ENCODE measurements around the gene MEGF9. TPM values are rescaled to one million over a fixed set of nuclear protein-coding genes. Genes with fewer than 3 reads are reported as not detected.

Gene MEGF9
- total and polyA plus RNA-seq, 2 of the 13 experiments (the other 11 are each of a cell fraction or from before 2014, with no cell fraction given) = 3.1 to 3.3 TPM

DNA sequence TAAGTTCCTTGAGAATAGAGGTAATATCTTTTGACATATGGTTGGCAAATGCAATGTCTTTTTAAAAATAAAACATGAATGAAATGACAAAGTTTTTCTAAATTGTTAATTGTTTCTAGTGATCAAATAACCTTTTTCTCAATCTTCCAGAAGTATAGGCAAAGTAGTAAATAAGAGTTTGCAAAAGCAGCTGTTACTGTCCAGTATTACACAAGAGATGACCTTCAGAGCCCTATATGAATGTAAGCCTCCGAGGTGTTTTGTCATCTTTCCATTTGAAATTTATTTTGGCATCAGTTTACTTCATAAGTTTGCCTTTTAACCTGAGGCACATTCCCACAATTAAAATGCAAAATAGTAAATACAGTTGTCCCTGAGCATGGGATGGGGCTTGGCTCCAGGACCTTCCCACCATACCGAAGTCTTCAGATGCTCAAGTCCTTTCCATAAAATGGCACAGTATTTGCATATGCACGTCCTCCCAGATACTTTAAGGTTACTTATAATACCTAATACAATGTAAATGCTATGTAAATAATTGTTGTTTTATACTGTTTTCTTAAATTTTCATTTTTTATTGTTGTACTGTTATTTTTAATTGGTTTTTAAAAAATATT lies 65.6 kb downstream of the MEGF9 start:
- FAIRE-seq = no peak
- H3K4me1 ChIP-seq (ENCODE audit: insufficient read depth, low read length) = peaks cover 64% of the 10 kb centered on the region

GRCh38 chr9:120646948-120647347 lies 67.3 kb downstream of the MEGF9 start:
- intact Hi-C loops (cut with micrococcal nuclease; ENCODE audit: unreplicated experiment) = no loop called here
- H3K79me2 ChIP-seq (ENCODE audit: insufficient read depth, low read length) = no peaks in the 10 kb centered on the region
- peak; percentile 54; the same call in 2 of the 3 replicates for ATAC-seq
- TF ChIP-seq RAD51 (IDR thresholded peaks at IDR 0.05; ENCODE audit: borderline replicate concordance) = no peak
- TF ChIP-seq SMAD3 (CRISPR knock-in tag; IDR thresholded peaks at IDR 0.05) = no peak
- no peak for TF ChIP-seq ZNF589 (CRISPR knock-in tag; conservative IDR thresholded peaks at IDR 0.05)
- TF ChIP-seq PAXIP1 (CRISPR knock-in tag; conservative IDR thresholded peaks at IDR 0.05) = peak; percentile 28; the same call in 1 of the 2 replicates
- TF ChIP-seq ZKSCAN8 (CRISPR knock-in tag; IDR thresholded peaks at IDR 0.05; ENCODE audit: borderline replicate concordance) = no peak
- TF ChIP-seq, protein P1, sequence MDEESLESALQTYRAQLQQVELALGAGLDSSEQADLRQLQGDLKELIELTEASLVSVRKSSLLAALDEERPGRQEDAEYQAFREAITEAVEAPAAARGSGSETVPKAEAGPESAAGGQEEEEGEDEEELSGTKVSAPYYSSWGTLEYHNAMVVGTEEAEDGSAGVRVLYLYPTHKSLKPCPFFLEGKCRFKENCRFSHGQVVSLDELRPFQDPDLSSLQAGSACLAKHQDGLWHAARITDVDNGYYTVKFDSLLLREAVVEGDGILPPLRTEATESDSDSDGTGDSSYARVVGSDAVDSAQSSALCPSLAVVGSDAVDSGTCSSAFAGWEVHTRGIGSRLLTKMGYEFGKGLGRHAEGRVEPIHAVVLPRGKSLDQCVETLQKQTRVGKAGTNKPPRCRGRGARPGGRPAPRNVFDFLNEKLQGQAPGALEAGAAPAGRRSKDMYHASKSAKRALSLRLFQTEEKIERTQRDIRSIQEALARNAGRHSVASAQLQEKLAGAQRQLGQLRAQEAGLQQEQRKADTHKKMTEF (CRISPR knock-in tag; IDR thresholded peaks at IDR 0.05) = no peak

More for the DNA sequence above, 65.6 kb downstream of the MEGF9 start:
- in situ Hi-C loops (cut with HindIII; ENCODE audit: extremely low pct_ligation_motif_present, low pct_unique_long_range_greater_than_20kb) (no loop called here), intact Hi-C loops (cut with micrococcal nuclease; ENCODE audit: unreplicated experiment) (no loop called here)
- no peak overlapping the region for H3K27ac ChIP-seq (ENCODE audit: extremely low read length, insufficient read depth, low read length)
- POLR2A ChIA-PET = no interaction called here
- TF ChIP-seq RBAK (CRISPR knock-in tag; IDR thresholded peaks at IDR 0.05) = no peak
- no peak for TF ChIP-seq ZNF263 (CRISPR knock-in tag; IDR thresholded peaks at IDR 0.05)
- peak; percentile 52; the same call in 1 of the 2 replicates for TF ChIP-seq ZNF7 (CRISPR knock-in tag; IDR thresholded peaks at IDR 0.05)
- TF ChIP-seq SP5 (CRISPR knock-in tag; IDR thresholded peaks at IDR 0.05; ENCODE audit: borderline replicate concordance, low read depth) = no peak
- TF ChIP-seq, protein P2, sequence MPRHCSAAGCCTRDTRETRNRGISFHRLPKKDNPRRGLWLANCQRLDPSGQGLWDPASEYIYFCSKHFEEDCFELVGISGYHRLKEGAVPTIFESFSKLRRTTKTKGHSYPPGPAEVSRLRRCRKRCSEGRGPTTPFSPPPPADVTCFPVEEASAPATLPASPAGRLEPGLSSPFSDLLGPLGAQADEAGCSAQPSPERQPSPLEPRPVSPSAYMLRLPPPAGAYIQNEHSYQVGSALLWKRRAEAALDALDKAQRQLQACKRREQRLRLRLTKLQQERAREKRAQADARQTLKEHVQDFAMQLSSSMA (CRISPR knock-in tag; IDR thresholded peaks at IDR 0.05) = no peak
- peak; percentile 62 for TF ChIP-seq CEBPB (IDR thresholded peaks at IDR 0.05; ENCODE audit: borderline replicate concordance, low read depth, low read length)
- no peak for TF ChIP-seq ZNF839 (CRISPR knock-in tag; IDR thresholded peaks at IDR 0.05; ENCODE audit: borderline replicate concordance)
- TF ChIP-seq HDAC2 (CRISPR knock-in tag; IDR thresholded peaks at IDR 0.05) = no peak
- no peak for TF ChIP-seq ZNF792 (CRISPR knock-in tag; IDR thresholded peaks at IDR 0.05)
- CTCF ChIA-PET (ENCODE audit: low intra/inter-chr PET ratio, low total read pairs) = no interaction called here
- WGBS (ENCODE audit: low lambda C conversion rate) = 79% methylated on average over 3 of the region's 3 CpGs
- H3K36me3 ChIP-seq (replicated peaks in 1 of 2; ENCODE audit: control insufficient read depth in 1 of 2, insufficient read depth in 2 of 2, low read length in 2 of 2) = no peaks in the 10 kb centered on the region
- no TSS peak for BruUV-seq (replicated peaks)
- no peak overlapping the region for H2AFZ ChIP-seq (ENCODE audit: low read length)
- ATAC-seq = no peak
- no peaks in the 10 kb centered on the region for H3K79me2 ChIP-seq (ENCODE audit: insufficient read depth, low read length)
- no peaks in the 10 kb centered on the region for H3K27me3 ChIP-seq (ENCODE audit: control insufficient read depth in 1 of 2, insufficient read depth in 2 of 2, low read length in 2 of 2)
- no peak overlapping the region for H3K4me3 ChIP-seq (replicated peaks in 1 of 3; ENCODE audit: insufficient read depth in 1 of 3, low read depth in 2 of 3, low read length in 3 of 3)
- no peak for DNase-seq (ENCODE audit: low spot score)
- H3K4me2 ChIP-seq (ENCODE audit: low read depth, low read length) = no peak overlapping the region
- no peak overlapping the region for H3K9ac ChIP-seq (ENCODE audit: insufficient read depth, low read depth, low read length)
- H4K20me1 ChIP-seq (ENCODE audit: insufficient read depth, low read length) = no peaks in the 10 kb centered on the region
- H3K9me3 ChIP-seq (ENCODE audit: low read length) = no peaks in the 10 kb centered on the region

More at GRCh38 chr9:120646948-120647347, 67.3 kb downstream of the MEGF9 start:
- in situ Hi-C loops (cut with HindIII; ENCODE audit: extremely low pct_ligation_motif_present, low pct_unique_long_range_greater_than_20kb) = no loop called here
- H3K4me2 ChIP-seq (ENCODE audit: low read depth, low read length) = peak overlapping the region; percentile 58
- no peak overlapping the region for H2AFZ ChIP-seq (ENCODE audit: low read length)
- peak overlapping the region; percentile 0 for H3K27ac ChIP-seq (ENCODE audit: extremely low read length, insufficient read depth, low read length)
- no peak overlapping the region for H3K9ac ChIP-seq (ENCODE audit: insufficient read depth, low read depth, low read length)
- ChIA-PET POLR2A (interaction anchor here (1.1 kb wide), 1 partner anchor 83 kb away, joined by 3 read pairs; no protein-coding TSS in a partner anchor), CTCF (ENCODE audit: low intra/inter-chr PET ratio, low total read pairs) (no interaction called here)
- peaks cover 62% of the 10 kb centered on the region for H3K4me1 ChIP-seq (ENCODE audit: insufficient read depth, low read length)
- 16% methylated on average over 4 of the region's 4 CpGs for WGBS (ENCODE audit: low lambda C conversion rate)
- H3K36me3 ChIP-seq (replicated peaks in 1 of 2; ENCODE audit: control insufficient read depth in 1 of 2, insufficient read depth in 2 of 2, low read length in 2 of 2) = no peaks in the 10 kb centered on the region
- H3K27me3 ChIP-seq (ENCODE audit: control insufficient read depth in 1 of 2, insufficient read depth in 2 of 2, low read length in 2 of 2) = no peaks in the 10 kb centered on the region; a peak in 1 of 5 replicates
- no TSS peak for BruUV-seq (replicated peaks)
- H4K20me1 ChIP-seq (ENCODE audit: insufficient read depth, low read length) = no peaks in the 10 kb centered on the region
- no peak for FAIRE-seq
- DNase-seq (ENCODE audit: low spot score) = peak; percentile 65
- H3K9me3 ChIP-seq (ENCODE audit: low read length) = no peaks in the 10 kb centered on the region
- no peak overlapping the region; a peak in 1 of 6 replicates for H3K4me3 ChIP-seq (replicated peaks in 1 of 3; ENCODE audit: insufficient read depth in 1 of 3, low read depth in 2 of 3, low read length in 3 of 3)
